ENCODE data around the gene MAPK13.

Gene MAPK13

DNA sequence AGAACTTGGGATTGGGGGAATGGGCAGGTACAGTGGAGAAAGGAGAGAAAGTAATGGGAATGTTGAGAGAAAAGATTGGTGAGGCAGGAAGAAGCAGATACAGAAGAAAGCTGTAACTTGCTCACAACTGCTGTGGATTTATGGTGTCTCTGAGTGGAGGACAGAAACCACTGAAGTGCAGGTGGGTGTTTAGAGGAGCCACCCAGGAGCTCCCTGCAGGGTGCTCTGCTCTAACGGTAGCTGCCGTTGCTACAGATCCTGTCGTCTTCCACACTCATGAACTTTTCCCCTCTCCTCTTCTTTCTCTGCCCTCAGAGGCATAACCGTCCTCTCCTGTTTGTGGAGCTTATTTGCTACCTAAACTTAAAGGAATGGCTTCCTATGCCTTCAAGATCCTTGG, 27.5 kb upstream of the MAPK13 start:
- ATAC-seq, result no peak
- TF ChIP-seq RARB (CRISPR knock-in tag; IDR thresholded peaks at IDR 0.05) (no peak), ZNF70 (CRISPR knock-in tag; IDR thresholded peaks at IDR 0.05) (no peak), TCF4 (CRISPR knock-in tag; IDR thresholded peaks at IDR 0.05; ENCODE audit: borderline replicate concordance) (no peak), ZNF565 (CRISPR knock-in tag; conservative IDR thresholded peaks at IDR 0.05; ENCODE audit: low read depth) (no peak), ARNTL (CRISPR knock-in tag; IDR thresholded peaks at IDR 0.05; ENCODE audit: borderline replicate concordance, low read depth) (no peak)
- TF ChIP-seq, protein P1, sequence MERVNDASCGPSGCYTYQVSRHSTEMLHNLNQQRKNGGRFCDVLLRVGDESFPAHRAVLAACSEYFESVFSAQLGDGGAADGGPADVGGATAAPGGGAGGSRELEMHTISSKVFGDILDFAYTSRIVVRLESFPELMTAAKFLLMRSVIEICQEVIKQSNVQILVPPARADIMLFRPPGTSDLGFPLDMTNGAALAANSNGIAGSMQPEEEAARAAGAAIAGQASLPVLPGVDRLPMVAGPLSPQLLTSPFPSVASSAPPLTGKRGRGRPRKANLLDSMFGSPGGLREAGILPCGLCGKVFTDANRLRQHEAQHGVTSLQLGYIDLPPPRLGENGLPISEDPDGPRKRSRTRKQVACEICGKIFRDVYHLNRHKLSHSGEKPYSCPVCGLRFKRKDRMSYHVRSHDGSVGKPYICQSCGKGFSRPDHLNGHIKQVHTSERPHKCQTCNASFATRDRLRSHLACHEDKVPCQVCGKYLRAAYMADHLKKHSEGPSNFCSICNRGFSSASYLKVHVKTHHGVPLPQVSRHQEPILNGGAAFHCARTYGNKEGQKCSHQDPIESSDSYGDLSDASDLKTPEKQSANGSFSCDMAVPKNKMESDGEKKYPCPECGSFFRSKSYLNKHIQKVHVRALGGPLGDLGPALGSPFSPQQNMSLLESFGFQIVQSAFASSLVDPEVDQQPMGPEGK (CRISPR knock-in tag; IDR thresholded peaks at IDR 0.05; ENCODE audit: borderline replicate concordance), result no peak

DNA sequence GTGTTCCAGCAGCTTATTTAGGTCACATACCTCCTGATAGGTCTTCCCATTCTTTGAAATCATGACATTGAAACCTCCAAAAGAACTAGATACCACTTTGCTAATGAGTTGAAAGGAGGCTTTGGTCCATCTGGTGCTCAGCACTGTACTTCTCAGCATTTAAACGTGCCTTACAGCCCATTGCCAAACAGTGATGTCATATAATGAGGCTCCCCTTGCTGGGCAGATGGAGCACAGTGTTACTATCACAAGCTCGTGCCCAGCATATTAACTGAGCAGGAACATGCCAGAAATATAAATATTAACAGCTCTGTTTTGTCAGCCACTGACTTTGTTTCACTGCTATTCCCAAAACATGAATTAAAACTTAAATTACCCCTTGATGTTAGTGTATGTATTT, 25.5 kb upstream of the MAPK13 start:
- TF ChIP-seq OSR1 (CRISPR knock-in tag; IDR thresholded peaks at IDR 0.05) (no peak), ZNF8 (CRISPR knock-in tag; IDR thresholded peaks at IDR 0.05) (no peak), ESRRG (CRISPR knock-in tag; IDR thresholded peaks at IDR 0.05) (no peak), ZFP30 (CRISPR knock-in tag; IDR thresholded peaks at IDR 0.05) (no peak), TOX (CRISPR knock-in tag; IDR thresholded peaks at IDR 0.05; ENCODE audit: borderline replicate concordance) (no peak), CSDC2 (CRISPR knock-in tag; IDR thresholded peaks at IDR 0.05) (no peak)
- TF ChIP-seq, protein P2, sequence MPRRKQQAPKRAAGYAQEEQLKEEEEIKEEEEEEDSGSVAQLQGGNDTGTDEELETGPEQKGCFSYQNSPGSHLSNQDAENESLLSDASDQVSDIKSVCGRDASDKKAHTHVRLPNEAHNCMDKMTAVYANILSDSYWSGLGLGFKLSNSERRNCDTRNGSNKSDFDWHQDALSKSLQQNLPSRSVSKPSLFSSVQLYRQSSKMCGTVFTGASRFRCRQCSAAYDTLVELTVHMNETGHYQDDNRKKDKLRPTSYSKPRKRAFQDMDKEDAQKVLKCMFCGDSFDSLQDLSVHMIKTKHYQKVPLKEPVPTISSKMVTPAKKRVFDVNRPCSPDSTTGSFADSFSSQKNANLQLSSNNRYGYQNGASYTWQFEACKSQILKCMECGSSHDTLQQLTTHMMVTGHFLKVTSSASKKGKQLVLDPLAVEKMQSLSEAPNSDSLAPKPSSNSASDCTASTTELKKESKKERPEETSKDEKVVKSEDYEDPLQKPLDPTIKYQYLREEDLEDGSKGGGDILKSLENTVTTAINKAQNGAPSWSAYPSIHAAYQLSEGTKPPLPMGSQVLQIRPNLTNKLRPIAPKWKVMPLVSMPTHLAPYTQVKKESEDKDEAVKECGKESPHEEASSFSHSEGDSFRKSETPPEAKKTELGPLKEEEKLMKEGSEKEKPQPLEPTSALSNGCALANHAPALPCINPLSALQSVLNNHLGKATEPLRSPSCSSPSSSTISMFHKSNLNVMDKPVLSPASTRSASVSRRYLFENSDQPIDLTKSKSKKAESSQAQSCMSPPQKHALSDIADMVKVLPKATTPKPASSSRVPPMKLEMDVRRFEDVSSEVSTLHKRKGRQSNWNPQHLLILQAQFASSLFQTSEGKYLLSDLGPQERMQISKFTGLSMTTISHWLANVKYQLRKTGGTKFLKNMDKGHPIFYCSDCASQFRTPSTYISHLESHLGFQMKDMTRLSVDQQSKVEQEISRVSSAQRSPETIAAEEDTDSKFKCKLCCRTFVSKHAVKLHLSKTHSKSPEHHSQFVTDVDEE (CRISPR knock-in tag; IDR thresholded peaks at IDR 0.05), result no peak
- ATAC-seq, result no peak

DNA sequence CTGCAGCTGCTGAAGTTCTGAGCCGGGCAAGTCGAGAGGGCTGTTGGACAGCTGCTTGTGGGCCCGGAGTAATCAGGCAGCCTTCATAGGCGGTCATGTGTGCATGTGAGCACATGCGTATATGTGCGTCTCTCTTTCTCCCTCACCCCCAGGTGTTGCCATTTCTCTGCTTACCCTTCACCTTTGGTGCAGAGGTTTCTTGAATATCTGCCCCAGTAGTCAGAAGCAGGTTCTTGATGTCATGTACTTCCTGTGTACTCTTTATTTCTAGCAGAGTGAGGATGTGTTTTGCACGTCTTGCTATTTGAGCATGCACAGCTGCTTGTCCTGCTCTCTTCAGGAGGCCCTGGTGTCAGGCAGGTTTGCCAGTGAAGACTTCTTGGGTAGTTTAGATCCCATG, 21.2 kb upstream of the MAPK13 start:
- TF ChIP-seq ARNTL (CRISPR knock-in tag; IDR thresholded peaks at IDR 0.05; ENCODE audit: borderline replicate concordance, low read depth) (no peak), TCF4 (CRISPR knock-in tag; IDR thresholded peaks at IDR 0.05; ENCODE audit: borderline replicate concordance) (no peak), CSDC2 (CRISPR knock-in tag; IDR thresholded peaks at IDR 0.05) (no peak), TOX (CRISPR knock-in tag; IDR thresholded peaks at IDR 0.05; ENCODE audit: borderline replicate concordance) (no peak), OSR1 (CRISPR knock-in tag; IDR thresholded peaks at IDR 0.05) (no peak), ZNF70 (CRISPR knock-in tag; IDR thresholded peaks at IDR 0.05) (no peak), BACH2 (CRISPR knock-in tag; IDR thresholded peaks at IDR 0.05; ENCODE audit: borderline replicate concordance) (no peak), GLIS3 (CRISPR knock-in tag; IDR thresholded peaks at IDR 0.05) (no peak), ZNF8 (CRISPR knock-in tag; IDR thresholded peaks at IDR 0.05) (no peak), ZNF565 (CRISPR knock-in tag; conservative IDR thresholded peaks at IDR 0.05; ENCODE audit: low read depth) (no peak), RARB (CRISPR knock-in tag; IDR thresholded peaks at IDR 0.05) (no peak), ESRRG (CRISPR knock-in tag; IDR thresholded peaks at IDR 0.05) (no peak), ZFP3 (CRISPR knock-in tag; IDR thresholded peaks at IDR 0.05) (no peak)
- TF ChIP-seq, protein P3, sequence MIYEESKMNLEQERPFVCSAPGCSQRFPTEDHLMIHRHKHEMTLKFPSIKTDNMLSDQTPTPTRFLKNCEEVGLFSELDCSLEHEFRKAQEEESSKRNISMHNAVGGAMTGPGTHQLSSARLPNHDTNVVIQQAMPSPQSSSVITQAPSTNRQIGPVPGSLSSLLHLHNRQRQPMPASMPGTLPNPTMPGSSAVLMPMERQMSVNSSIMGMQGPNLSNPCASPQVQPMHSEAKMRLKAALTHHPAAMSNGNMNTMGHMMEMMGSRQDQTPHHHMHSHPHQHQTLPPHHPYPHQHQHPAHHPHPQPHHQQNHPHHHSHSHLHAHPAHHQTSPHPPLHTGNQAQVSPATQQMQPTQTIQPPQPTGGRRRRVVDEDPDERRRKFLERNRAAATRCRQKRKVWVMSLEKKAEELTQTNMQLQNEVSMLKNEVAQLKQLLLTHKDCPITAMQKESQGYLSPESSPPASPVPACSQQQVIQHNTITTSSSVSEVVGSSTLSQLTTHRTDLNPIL (CRISPR knock-in tag; IDR thresholded peaks at IDR 0.05; ENCODE audit: low read depth), result no peak
- TF ChIP-seq, protein P4, sequence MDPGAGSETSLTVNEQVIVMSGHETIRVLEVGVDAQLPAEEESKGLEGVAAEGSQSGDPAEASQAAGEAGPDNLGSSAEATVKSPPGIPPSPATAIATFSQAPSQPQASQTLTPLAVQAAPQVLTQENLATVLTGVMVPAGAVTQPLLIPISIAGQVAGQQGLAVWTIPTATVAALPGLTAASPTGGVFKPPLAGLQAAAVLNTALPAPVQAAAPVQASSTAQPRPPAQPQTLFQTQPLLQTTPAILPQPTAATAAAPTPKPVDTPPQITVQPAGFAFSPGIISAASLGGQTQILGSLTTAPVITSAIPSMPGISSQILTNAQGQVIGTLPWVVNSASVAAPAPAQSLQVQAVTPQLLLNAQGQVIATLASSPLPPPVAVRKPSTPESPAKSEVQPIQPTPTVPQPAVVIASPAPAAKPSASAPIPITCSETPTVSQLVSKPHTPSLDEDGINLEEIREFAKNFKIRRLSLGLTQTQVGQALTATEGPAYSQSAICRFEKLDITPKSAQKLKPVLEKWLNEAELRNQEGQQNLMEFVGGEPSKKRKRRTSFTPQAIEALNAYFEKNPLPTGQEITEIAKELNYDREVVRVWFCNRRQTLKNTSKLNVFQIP (CRISPR knock-in tag; IDR thresholded peaks at IDR 0.05; ENCODE audit: borderline replicate concordance, low read depth), result no peak
- TF ChIP-seq, protein P1 (CRISPR knock-in tag; IDR thresholded peaks at IDR 0.05; ENCODE audit: borderline replicate concordance), result no peak
- ATAC-seq, result no peak

All from SK-N-SH treated with all-trans-retinoic acid at 6 μM for 48 hours (cell line).